Stimulated activated effector memory CD8-positive, alpha-beta T cell treated with anti-CD3 and anti-CD28 coated beads, Interleukin-12 subunit alpha, Interleukin-12 subunit beta, amount 100 ng/mL, for 72 hours (primary cell): ENCODE measurements around the gene FAM111B.
"Not testable (repeated sequence)": the region's sequence is repeated elsewhere in the genome, so short reads cannot be mapped to it uniquely, and the experiment has no call there.

Source experiments
- ATAC-seq: fragments of 150-1000 bp; cut with Tn5 transposase; 2 replicates; pipeline ENCODE4 v1.10.0; 2021
- DNase-seq, 2 donors: peaks; one replicate each; pipeline ENCODE4 v3.0.0; 2021 to 2022; ENCODE audit warnings: low spot score in 2 of 2
- H3K27ac Mint-ChIP-seq: one replicate; pipeline ENCODE4 v1.8.0; 2022; ENCODE audit warnings: mild to moderate bottlenecking, mixed read lengths
- H3K36me3 Mint-ChIP-seq: one replicate; pipeline ENCODE4 v1.8.0; 2022; ENCODE audit warnings: mild to moderate bottlenecking, mixed read lengths
- H3K4me1 Mint-ChIP-seq: one replicate; pipeline ENCODE4 v1.8.0; 2022; ENCODE audit warnings: mixed read lengths
- H3K4me3 Mint-ChIP-seq: one replicate; pipeline ENCODE4 v1.8.0; 2022; ENCODE audit warnings: mild to moderate bottlenecking, mixed read lengths
- H3K9me3 Mint-ChIP-seq: one replicate; pipeline ENCODE4 v1.8.0; 2022; ENCODE audit warnings: mixed read lengths

The FAM111B gene, protein sequence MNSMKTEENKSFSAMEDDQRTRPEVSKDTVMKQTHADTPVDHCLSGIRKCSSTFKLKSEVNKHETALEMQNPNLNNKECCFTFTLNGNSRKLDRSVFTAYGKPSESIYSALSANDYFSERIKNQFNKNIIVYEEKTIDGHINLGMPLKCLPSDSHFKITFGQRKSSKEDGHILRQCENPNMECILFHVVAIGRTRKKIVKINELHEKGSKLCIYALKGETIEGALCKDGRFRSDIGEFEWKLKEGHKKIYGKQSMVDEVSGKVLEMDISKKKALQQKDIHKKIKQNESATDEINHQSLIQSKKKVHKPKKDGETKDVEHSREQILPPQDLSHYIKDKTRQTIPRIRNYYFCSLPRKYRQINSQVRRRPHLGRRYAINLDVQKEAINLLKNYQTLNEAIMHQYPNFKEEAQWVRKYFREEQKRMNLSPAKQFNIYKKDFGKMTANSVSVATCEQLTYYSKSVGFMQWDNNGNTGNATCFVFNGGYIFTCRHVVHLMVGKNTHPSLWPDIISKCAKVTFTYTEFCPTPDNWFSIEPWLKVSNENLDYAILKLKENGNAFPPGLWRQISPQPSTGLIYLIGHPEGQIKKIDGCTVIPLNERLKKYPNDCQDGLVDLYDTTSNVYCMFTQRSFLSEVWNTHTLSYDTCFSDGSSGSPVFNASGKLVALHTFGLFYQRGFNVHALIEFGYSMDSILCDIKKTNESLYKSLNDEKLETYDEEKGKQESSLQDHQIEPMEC

DNA sequence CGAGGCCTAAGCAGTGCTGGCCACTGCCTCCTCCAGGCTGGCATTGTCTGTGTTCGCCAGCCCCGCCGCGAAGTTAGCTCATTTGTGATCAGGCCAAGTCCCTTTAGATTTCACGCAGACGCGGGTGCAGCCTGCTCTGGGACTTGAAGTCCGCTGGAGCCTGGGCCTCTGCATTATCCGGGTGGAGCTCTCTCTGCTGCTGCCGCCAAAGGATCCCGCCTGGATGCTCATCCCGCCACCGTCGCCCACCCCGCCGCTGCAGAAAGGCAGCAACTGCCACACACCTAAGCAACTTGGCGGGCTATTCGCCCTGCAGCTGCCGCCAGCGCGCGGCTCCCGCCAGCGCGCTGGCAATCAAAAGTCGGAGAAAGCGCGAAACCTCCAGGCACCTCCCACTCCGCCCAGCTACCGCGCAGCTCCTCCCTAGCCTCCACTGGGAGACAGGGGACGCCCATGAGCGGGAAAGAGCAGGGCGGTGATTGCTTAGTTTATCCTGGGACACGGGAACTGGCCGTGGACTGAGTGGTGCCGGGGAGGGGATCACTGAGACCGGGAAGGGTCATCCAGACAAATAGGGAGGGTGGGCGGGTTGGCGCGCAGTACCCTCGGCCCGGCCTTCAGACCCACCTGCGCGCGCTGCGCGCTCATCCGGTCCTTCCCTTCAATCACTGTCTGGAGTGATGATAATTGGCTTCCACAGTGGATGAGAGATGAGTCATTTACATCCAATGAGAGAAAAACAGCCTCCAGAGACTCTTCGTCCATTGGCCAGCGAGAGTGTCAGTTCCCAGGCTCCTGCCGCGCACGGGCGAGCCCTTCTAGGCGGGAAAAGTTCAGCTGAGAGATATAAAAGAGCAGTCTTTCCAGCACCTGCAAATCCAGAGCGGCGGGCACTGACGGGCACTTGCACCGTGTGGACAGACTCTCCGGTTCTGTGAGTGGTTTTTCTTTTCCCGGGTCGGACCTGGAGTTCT, at the start of gene FAM111B:
TSS of gene FAM111B (plus strand) at position 875 of the 974 bp plus-strand sequence. CDS start 2,389 bp downstream, outside the sequence.
- peaks cover 39% of the 10 kb centered on the region for H3K36me3 Mint-ChIP-seq
- H3K27ac Mint-ChIP-seq: peak within 1 kb of the TSS; percentile 85
- no peaks in the 10 kb centered on the region for H3K9me3 Mint-ChIP-seq
- H3K4me3 Mint-ChIP-seq: peak within 1 kb of the TSS; percentile 82
- DNase-seq: peak; percentile 39 to 82
- peak; percentile 91 for ATAC-seq
- peaks cover 47% of the 10 kb centered on the region for H3K4me1 Mint-ChIP-seq

DNA sequence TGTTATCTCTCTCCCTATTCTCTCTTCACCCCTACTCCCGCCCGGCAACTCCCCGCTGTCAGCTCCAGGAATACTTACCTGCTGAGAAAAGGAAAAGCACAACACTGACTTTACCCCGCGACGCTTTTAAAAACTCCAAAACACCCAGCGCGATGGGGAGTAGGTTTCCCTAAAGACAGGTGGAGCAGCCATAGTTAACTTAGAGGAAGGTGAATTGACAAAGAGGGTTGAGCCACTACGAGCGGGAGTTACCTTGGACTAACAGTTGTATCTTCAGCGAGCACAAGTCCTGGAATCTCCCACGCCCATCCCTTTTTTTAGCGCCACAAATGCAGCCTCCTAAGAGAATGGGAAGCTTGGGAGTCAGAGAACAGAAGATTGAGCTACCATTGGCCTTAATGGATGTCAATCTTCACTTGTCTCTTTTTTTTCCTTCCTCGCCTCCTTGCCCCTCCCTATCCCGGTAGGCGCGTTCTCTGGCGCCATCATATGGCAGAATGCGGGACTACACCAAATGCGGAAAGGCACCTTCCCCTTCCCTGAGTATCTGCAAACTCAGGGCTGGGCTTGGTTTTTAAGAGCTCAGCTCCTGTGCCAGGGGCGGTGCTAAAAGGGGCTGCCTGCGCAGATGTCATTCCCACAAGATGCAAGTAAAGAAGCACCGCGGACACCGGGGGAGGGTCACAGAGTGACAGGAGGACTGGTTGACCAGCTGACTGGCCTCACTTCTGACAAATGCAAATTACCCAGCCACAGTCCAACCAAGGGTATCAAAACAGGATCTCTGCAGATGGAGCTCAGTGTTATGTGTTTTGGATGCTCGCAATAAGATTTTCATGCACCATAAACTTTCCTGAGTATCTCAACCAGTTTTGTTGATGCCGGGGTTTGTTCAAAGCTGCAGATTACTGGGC, 48.7 kb upstream of the FAM111B start:
- not testable (repeated sequence) for H3K27ac Mint-ChIP-seq, H3K9me3 Mint-ChIP-seq, H3K4me1 Mint-ChIP-seq, H3K36me3 Mint-ChIP-seq
- DNase-seq (peak; percentile 93 to 97), ATAC-seq (peak; percentile 86)
- peak overlapping the region; percentile 65 for H3K4me3 Mint-ChIP-seq

DNA sequence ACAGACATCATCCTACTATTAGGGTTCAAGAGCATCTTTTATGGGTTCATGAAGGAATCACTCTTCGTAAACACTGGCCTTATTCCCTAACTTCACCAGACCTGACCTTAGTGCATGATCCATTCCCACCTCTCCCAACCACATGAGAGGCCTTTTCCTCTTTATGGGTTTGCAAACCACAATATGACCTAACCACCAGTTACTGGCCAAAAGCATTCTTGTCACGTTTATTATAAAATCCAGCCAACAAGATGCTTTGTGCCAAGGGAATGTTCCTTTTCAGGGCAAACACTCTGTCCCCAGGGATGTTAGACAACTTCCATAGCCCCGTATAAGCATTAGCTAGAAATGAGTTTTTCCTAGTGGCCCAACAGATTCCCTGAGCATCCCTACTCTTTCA, 46.9 kb upstream of the FAM111B start:
- not testable (repeated sequence) for H3K9me3 Mint-ChIP-seq, H3K4me3 Mint-ChIP-seq, H3K27ac Mint-ChIP-seq, H3K4me1 Mint-ChIP-seq, ATAC-seq, DNase-seq, H3K36me3 Mint-ChIP-seq

DNA sequence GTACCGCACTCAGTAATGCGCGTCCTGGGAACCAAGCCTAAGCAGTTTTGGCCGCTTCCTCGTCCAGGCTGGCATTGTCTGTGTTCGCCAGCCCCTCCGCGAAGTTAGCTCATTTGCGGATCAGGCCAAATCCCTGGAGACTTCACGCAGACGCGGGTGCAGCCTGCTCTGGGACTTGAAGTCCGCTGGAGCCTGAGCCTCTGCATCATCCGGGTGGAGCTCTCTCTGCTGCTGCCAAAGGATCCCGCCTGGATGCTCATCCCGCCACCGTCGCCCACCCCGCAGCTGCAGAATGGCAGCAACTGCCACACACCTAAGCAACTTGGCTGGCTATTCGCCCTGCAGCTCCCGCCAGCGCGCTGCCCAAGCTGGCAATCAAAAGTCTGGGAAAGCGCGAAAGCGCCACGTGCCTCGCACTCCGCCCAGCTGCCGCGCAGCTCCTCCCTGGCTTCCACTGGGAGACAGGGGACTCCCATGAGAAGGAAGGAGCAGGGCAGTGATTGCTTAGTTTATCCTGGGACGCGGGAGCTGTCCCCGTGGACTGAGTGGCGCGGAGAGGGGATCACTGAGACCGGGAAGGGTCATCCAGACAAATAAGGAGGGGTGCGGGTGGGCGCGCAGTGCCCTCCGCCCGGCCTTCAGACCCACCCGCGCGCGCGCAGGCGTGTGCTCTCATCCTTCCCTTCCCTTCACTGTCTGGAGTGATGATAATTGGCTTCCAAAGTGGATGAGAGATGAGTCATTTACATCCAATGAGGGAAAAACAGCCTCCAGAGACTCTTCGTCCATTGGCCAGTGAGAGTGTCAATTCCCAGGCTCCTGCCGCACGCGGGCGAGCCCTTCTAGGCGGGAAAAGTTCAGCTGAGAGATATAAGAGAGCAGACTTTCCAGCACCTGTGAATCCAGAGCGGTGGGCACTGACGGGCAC, 44.2 kb upstream of the FAM111B start:
- Mint-ChIP-seq H3K9me3 (no peaks in the 10 kb centered on the region), H3K4me3 (no peak overlapping the region), H3K4me1 (peaks cover 9% of the 10 kb centered on the region), H3K27ac (no peak overlapping the region), H3K36me3 (no peaks in the 10 kb centered on the region)
- DNase-seq (no peak), ATAC-seq (no peak)

DNA sequence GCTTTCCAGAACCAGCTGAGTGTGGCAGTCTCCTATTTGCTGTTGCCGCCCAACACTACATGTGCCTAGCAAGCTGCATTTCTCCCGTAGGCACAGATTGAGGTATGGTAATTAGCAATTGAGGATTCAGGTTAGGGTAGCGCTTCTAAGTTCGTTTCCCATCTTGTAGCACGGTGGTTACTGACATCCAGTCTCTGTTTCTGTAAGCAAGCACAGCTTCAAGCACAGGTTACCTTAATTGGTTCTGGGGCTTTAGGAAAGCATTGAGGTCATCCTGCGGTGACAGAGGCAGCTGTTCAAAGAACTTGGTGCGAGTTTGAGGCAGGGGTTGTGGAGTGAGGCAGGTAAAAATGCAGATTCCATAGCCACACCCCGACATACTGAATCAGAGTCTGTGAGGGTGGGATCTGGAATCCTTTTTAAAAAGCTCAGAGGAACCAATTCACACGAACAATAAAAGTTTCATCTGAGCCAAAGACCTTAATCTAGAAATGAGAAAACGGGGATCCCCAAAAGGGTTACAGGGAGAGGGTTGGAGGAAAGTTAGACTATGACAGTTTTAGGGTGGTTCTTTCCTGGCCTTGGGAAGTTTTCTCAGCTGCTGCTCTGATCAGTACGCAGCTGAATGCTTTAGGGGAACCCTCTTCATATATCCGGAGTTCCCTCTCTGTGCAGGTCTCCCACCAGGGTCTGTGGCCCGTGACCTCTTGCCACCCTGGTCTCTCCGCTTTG, 42.9 kb upstream of the FAM111B start:
- DNase-seq, H3K36me3 Mint-ChIP-seq, H3K27ac Mint-ChIP-seq, H3K4me1 Mint-ChIP-seq, H3K4me3 Mint-ChIP-seq, ATAC-seq, H3K9me3 Mint-ChIP-seq: not testable (repeated sequence)

DNA sequence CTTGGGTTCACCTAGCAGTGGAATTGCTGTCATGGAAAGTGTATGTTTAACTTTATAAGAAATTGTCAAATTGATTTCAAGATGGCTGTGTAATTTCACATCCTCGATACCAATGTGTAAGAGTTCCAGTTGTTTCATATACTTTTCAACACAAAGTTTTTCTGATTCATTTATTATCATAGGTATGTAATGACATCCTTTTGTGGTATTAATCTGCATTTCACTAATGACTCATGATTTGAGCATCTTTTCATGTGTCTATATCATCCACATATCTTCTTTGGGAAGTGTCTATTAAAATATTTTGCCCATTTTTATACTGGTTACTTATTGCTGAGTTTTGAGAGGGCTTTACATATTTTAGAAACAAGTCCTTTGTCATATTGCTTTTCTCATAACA, 38.0 kb upstream of the FAM111B start:
- Mint-ChIP-seq H3K9me3 (no peaks in the 10 kb centered on the region), H3K4me3 (no peak overlapping the region), H3K27ac (no peak overlapping the region), H3K4me1 (no peaks in the 10 kb centered on the region), H3K36me3 (no peaks in the 10 kb centered on the region)
- peak; percentile 49 for ATAC-seq
- no peak for DNase-seq

DNA sequence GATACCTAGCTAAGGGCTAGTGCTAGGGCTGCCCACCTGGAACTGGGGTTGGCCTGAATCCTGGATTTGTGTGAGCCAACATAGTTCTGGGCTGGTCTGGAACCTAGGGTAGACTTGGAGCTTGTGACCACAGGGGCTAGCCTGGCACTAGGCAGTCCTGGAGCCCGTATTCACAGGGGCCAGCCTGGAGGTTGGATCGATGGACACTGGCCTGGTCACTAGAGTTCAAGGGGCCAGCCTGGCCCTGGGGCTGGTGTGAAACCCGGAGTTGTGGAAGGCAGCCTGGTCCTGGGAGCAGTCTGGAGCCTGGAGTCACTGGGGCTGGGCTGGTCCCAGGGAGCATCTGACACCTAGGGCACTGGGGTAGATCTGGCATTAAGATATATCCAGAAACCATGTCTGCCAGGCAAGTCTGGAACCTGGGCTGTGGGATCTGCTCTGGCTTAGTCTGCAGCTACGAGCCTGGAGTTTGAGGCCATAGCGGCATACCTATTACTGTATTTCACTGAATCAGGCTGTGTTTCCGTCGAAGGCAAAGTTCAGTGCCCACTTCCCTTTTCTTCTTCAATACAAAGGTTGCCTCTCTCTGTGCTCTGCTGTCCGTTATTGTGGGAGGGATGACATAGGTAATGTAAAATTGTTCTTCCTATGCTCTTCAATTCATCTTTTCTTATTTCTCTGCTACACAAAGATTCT, 30.0 kb upstream of the FAM111B start:
- DNase-seq (no peak), ATAC-seq (peak; percentile 19)
- H3K4me1 Mint-ChIP-seq: no peaks in the 10 kb centered on the region
- H3K36me3 Mint-ChIP-seq: no peaks in the 10 kb centered on the region
- no peak overlapping the region for H3K4me3 Mint-ChIP-seq
- H3K27ac Mint-ChIP-seq: no peak overlapping the region
- no peaks in the 10 kb centered on the region for H3K9me3 Mint-ChIP-seq

DNA sequence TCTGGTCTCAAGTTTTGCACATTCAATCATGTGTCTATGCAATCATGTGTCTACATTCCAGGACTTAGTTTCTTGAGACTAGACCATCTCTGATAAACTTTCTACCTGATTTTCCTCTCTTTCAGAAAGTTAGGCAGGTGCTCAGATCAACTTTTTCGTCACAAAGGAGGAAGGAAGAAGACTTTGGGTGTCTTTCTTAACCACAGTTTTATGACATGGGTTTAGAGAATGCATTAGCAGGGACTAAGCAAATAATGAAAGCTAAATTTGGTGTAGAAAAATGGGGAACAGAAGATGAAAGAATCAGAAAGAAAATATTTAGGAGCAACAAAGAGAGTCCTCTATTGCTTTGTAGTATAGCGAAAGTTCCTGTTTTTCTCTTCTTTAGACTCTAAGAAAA, 28.6 kb upstream of the FAM111B start:
- no peak for ATAC-seq
- no peak for DNase-seq

DNA sequence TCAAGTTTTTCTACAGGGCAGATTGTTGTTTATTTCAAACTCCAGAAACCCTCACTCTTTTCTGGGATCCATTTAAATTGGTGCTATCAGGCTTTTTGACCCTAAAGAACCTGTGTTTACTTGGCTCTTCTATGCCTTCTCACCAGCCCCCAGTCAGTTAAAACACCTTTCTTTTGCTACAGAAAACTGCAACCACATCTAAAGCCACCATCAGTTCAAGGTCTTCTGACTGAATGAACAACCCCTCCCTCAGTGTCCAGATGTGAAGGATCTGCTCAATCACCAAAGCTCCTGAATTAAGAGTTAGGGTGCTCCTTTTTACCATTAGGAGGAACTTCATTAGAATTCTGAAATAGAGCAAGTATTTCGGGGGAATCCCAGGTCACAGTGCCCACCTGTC, 28.0 kb upstream of the FAM111B start:
- no peak for DNase-seq
- Mint-ChIP-seq H3K4me3 (no peak overlapping the region), H3K4me1 (no peaks in the 10 kb centered on the region), H3K9me3 (no peaks in the 10 kb centered on the region), H3K36me3 (no peaks in the 10 kb centered on the region), H3K27ac (no peak overlapping the region)
- no peak for ATAC-seq

More for the DNA sequence above, 28.6 kb upstream of the FAM111B start:
- no peaks in the 10 kb centered on the region for H3K9me3 Mint-ChIP-seq
- H3K4me1 Mint-ChIP-seq: no peaks in the 10 kb centered on the region
- H3K36me3 Mint-ChIP-seq: no peaks in the 10 kb centered on the region
- no peak overlapping the region for H3K27ac Mint-ChIP-seq
- no peak overlapping the region for H3K4me3 Mint-ChIP-seq

DNA sequence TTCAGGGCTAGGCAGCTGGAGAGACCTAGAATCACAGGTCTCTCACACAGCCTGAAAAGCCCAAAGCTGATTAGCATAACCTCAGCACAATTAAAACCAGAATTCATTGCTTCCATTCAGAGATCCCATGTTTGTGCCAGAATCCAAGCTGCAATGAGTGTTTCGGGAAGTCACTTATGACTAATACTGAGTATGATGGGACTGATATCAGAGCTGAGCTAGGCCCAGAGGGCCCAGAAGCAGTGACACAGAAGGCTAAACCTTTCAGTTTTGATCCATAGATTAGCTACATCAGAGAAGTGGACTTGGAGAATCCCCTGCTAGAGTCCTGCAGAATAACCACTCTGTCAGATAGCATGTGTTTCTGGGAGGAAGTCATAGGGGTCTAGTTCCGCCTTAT, 26.6 kb upstream of the FAM111B start:
- H3K27ac Mint-ChIP-seq, H3K4me1 Mint-ChIP-seq, H3K4me3 Mint-ChIP-seq, DNase-seq, H3K9me3 Mint-ChIP-seq, H3K36me3 Mint-ChIP-seq, ATAC-seq: not testable (repeated sequence)

DNA sequence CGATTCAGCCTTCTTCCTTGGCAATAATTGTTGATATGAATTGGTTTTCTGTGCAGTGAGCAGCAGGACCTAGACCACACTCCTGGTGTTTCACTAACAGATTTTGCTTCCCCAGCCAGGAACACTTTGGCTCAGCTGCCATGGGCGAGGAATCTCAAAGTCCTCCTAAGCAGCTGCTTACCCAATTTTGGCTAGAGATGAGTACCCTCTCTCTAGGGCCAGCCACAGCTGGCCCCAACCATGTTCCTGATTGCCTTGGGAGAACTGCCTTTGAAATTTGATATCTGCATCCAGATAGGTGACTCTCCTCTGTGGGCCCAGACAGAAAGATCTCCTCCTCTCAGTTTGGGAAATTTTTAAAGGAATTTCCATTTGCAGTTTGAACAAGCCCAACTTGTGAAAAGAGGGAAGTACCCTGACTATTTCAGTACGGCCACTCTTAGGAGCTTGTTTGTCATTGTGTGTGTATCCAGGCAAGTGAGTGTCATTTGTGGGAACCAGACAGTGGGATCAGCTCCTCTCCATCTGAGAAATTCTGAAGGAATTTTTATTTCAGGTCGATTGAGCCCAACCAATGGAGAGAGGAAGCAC, 25.5 kb upstream of the FAM111B start:
- not testable (repeated sequence) for H3K27ac Mint-ChIP-seq, H3K9me3 Mint-ChIP-seq, DNase-seq, H3K4me3 Mint-ChIP-seq, ATAC-seq, H3K4me1 Mint-ChIP-seq, H3K36me3 Mint-ChIP-seq

DNA sequence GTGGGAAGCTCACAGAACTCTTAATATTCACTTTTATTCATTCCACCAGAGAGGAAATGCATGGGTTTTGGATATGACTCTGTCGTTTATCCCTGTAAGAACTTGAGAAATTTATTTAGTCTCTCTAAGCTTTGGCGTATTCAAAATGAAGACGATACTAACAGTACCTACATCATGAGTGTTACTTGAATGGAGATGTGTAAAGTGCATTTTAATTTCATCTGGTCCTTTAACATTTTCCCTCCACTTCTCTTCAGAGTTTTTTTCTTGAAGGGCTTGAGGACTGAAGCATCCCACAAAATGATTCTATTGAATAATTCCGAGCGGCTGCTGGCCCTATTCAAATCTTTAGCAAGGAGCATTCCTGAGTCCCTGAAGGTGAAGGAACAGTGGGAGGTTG, 21.0 kb upstream of the FAM111B start, which contains the start of gene GLYATL1B:
TSS of gene GLYATL1B (plus strand) at position 301 of the 400 bp plus-strand sequence. CDS start at position 301, 0 bp downstream.
- H3K4me1 Mint-ChIP-seq: not testable (repeated sequence)

More for the DNA sequence above, 21.0 kb upstream of the FAM111B start, which contains the start of gene GLYATL1B:
- not testable (repeated sequence) for H3K36me3 Mint-ChIP-seq, H3K4me3 Mint-ChIP-seq, ATAC-seq, H3K27ac Mint-ChIP-seq, H3K9me3 Mint-ChIP-seq, DNase-seq
